AG09319 (cell line): ENCODE data around the gene COX19.

ENCODE experiments used
- DNase-seq: peaks from one replicate; pipeline ENCODE4 v3.0.0-alpha.2; 2010; ENCODE audit warnings: low read depth; ENCODE audit errors: extremely low read depth
- CTCF ChIP-seq: IDR thresholded peaks from 2 replicates; pipeline ENCODE4 v1.5.1; 2011; ENCODE audit warnings: low read depth, mild to moderate bottlenecking, inconsistent platforms, low read length, moderate library complexity

The COX19 gene

GRCh38 chr7:982511-983003 is 7.2 kb upstream of the COX19 start:
- TF ChIP-seq CTCF: no peak
- no peak for DNase-seq

- no peak for DNase-seq
Observed at GRCh38 chr7:981793-982510, 6.6 kb upstream of the COX19 start.

GRCh38 chr7:979886-980571 is 4.7 kb upstream of the COX19 start:
- DNase-seq: no peak
- TF ChIP-seq CTCF: no peak

More at GRCh38 chr7:981793-982510, 6.6 kb upstream of the COX19 start:
- no peak for TF ChIP-seq CTCF

GRCh38 chr7:979151-979550 is 3.8 kb upstream of the COX19 start:
- no peak for DNase-seq
- no peak for TF ChIP-seq CTCF

- no peak for TF ChIP-seq CTCF
Observed at GRCh38 chr7:978416-979091, 3.2 kb upstream of the COX19 start.

GRCh38 chr7:978049-978346 is 2.6 kb upstream of the COX19 start:
- TF ChIP-seq CTCF: no peak
- no peak for DNase-seq

More at GRCh38 chr7:978416-979091, 3.2 kb upstream of the COX19 start:
- DNase-seq: no peak
